Activated CD4-positive, alpha-beta memory T cell treated with anti-CD3 and anti-CD28 coated beads, Interleukin-2, amount 10 ng/mL, durations not matched to agents 7 days and 5 days (primary cell): ENCODE measurements around the gene WDR7. TPM values are rescaled to one million over a fixed set of nuclear protein-coding genes. Genes with fewer than 3 reads are reported as not detected.

Experiments
- CTCF ChIA-PET: fragments of 350-600 bp; sonication (Branson Sonifier 250); formaldehyde crosslinking; loops from one replicate; lab custom pipeline; 2021; ENCODE audit warnings: antibody characterized with exemption, inconsistent platforms; lab: Charles Lee
- POLR2A ChIA-PET: fragments of 350-600 bp; sonication (Branson Sonifier 250); formaldehyde crosslinking; loops from one replicate; lab custom pipeline; 2021; ENCODE audit warnings: antibody characterized with exemption; lab: Charles Lee
- DNase-seq: peaks from one replicate; pipeline ENCODE4 v3.0.0-alpha.2; 2020
- H3K27ac Mint-ChIP-seq: one replicate; pipeline ENCODE4 v1.8.0; 2021; ENCODE audit warnings: mild to moderate bottlenecking, mixed read lengths
- H3K27me3 Mint-ChIP-seq: one replicate; pipeline ENCODE4 v1.8.0; 2021; ENCODE audit warnings: mixed read lengths
- H3K36me3 Mint-ChIP-seq: one replicate; pipeline ENCODE4 v1.8.0; 2021; ENCODE audit warnings: low read depth, mixed read lengths
- H3K4me1 Mint-ChIP-seq: one replicate; pipeline ENCODE4 v1.8.0; 2021; ENCODE audit warnings: mixed read lengths
- H3K4me3 Mint-ChIP-seq: one replicate; pipeline ENCODE4 v1.8.0; 2021; ENCODE audit warnings: mild to moderate bottlenecking, mixed read lengths
- H3K9me3 Mint-ChIP-seq: one replicate; pipeline ENCODE4 v1.8.0; 2021; ENCODE audit warnings: mixed read lengths
- total RNA-seq, 2 experiments: library from RNA; stranded (reverse); gene quantifications; one replicate each; pipeline ENCODE4 v1.2.3, GENCODE V29; 2021

Gene WDR7
- total RNA-seq, 2 experiments from 2014 or later: 29.1 to 33.0 TPM

- Mint-ChIP-seq H3K4me1 (peaks cover 20% of the 10 kb centered on the region), H3K27ac (peak overlapping the region; percentile 62), H3K9me3 (peaks cover 9% of the 10 kb centered on the region), H3K36me3 (no peaks in the 10 kb centered on the region), H3K4me3 (peak overlapping the region; percentile 21), H3K27me3 (peaks cover 22% of the 10 kb centered on the region)
- DNase-seq: no peak
- POLR2A ChIA-PET: no interaction called here
- CTCF ChIA-PET: no interaction called here
These were observed 433.4 kb downstream of the WDR7 start for GRCh38 chr18:57084331-57085271.

GRCh38 chr18:57085371-57085770 lies 434.2 kb downstream of the WDR7 start:
- H3K27me3 Mint-ChIP-seq: peaks cover 22% of the 10 kb centered on the region
- POLR2A ChIA-PET: no interaction called here

GRCh38 chr18:57086163-57086562 lies 435.0 kb downstream of the WDR7 start:
- CTCF ChIA-PET: no interaction called here
- no peak for DNase-seq
- POLR2A ChIA-PET: no interaction called here
- peaks cover 20% of the 10 kb centered on the region for H3K4me1 Mint-ChIP-seq
- H3K9me3 Mint-ChIP-seq: peaks cover 9% of the 10 kb centered on the region
- no peak overlapping the region for H3K4me3 Mint-ChIP-seq
- H3K36me3 Mint-ChIP-seq: no peaks in the 10 kb centered on the region
- peaks cover 22% of the 10 kb centered on the region for H3K27me3 Mint-ChIP-seq
- no peak overlapping the region for H3K27ac Mint-ChIP-seq

More at GRCh38 chr18:57085371-57085770, 434.2 kb downstream of the WDR7 start:
- no peak for DNase-seq
- H3K9me3 Mint-ChIP-seq: peaks cover 9% of the 10 kb centered on the region
- no peak overlapping the region for H3K4me3 Mint-ChIP-seq
- peaks cover 20% of the 10 kb centered on the region for H3K4me1 Mint-ChIP-seq
- no peak overlapping the region for H3K27ac Mint-ChIP-seq
- H3K36me3 Mint-ChIP-seq: no peaks in the 10 kb centered on the region
- CTCF ChIA-PET: no interaction called here

Other genes with a start within 250 kb of the WDR7 start
- 10 to 100 TPM; 50.2 to 55.5 TPM for gene TXNL1, start 12.8 kb upstream of the WDR7 start, total RNA-seq